Smooth muscle cell of the brain vasculature (primary cell): ENCODE results near the gene ZSCAN21.
"Not testable (repeated sequence)": the region's sequence is repeated elsewhere in the genome, so short reads cannot be mapped to it uniquely, and the experiment has no call there.

Experiments used
- DNase-seq: peaks from one replicate; pipeline ENCODE4 v3.0.0-alpha.2; 2012; ENCODE audit warnings: low read depth, low spot score

The ZSCAN21 gene

GRCh38 chr7:100049441-100050291 is at the start of gene ZSCAN21:
ZSCAN21 (plus strand) TSS chr7:100049774; CDS start chr7:100057007, 7,233 bp downstream.
- peak; percentile 51 for DNase-seq

GRCh38 chr7:100000239-100000638 is 49.3 kb upstream of the ZSCAN21 start:
- no peak for DNase-seq

- DNase-seq, result peak; percentile 35
These were observed 45.6 kb upstream of the ZSCAN21 start for GRCh38 chr7:100003711-100004661.

- no peak for DNase-seq
These were observed 41.7 kb upstream of the ZSCAN21 start for GRCh38 chr7:100007887-100008286.

- no peak for DNase-seq
These were observed 41.0 kb upstream of the ZSCAN21 start for GRCh38 chr7:100008525-100008924.

- not testable (repeated sequence) for DNase-seq
These were observed 39.6 kb upstream of the ZSCAN21 start for GRCh38 chr7:100009952-100010351.

- no peak for DNase-seq
These were observed 38.7 kb upstream of the ZSCAN21 start for GRCh38 chr7:100010901-100011300.

GRCh38 chr7:100011516-100011915 is 38.1 kb upstream of the ZSCAN21 start:
- DNase-seq, result no peak

GRCh38 chr7:100012385-100013327 is 36.9 kb upstream of the ZSCAN21 start:
- not testable (repeated sequence) for DNase-seq

- DNase-seq, result no peak
These were observed 36.3 kb upstream of the ZSCAN21 start for GRCh38 chr7:100013328-100013676.

- DNase-seq, result peak; percentile 82
These were observed 34.1 kb upstream of the ZSCAN21 start, which contains the start of gene ZKSCAN1 for GRCh38 chr7:100015232-100016214. ZKSCAN1 (plus strand) TSS chr7:100015596; CDS start chr7:100023507, 7,911 bp downstream.

GRCh38 chr7:100016215-100016901 is 33.2 kb upstream of the ZSCAN21 start:
- no peak for DNase-seq

- no peak for DNase-seq
These were observed 32.3 kb upstream of the ZSCAN21 start for GRCh38 chr7:100017300-100017699.

GRCh38 chr7:100017875-100018274 is 31.7 kb upstream of the ZSCAN21 start:
- no peak for DNase-seq

- no peak for DNase-seq
These were observed 29.7 kb upstream of the ZSCAN21 start for GRCh38 chr7:100019908-100020307.

- DNase-seq, result no peak
These were observed 28.3 kb upstream of the ZSCAN21 start for GRCh38 chr7:100021297-100021696.

GRCh38 chr7:100022621-100023020 is 27.0 kb upstream of the ZSCAN21 start:
- DNase-seq, result no peak

- no peak for DNase-seq
These were observed 26.0 kb upstream of the ZSCAN21 start for GRCh38 chr7:100023526-100023925.

- DNase-seq, result no peak
These were observed 25.5 kb upstream of the ZSCAN21 start for GRCh38 chr7:100024020-100024619.
